ENCODE results near the gene GAS7. TPM values are rescaled to one million over a fixed set of nuclear protein-coding genes. Genes with fewer than 3 reads are reported as not detected.

GAS7 gene
- total and polyA plus RNA-seq, 4 donors: 9.0 to 112 (median 46.1) TPM

DNA sequence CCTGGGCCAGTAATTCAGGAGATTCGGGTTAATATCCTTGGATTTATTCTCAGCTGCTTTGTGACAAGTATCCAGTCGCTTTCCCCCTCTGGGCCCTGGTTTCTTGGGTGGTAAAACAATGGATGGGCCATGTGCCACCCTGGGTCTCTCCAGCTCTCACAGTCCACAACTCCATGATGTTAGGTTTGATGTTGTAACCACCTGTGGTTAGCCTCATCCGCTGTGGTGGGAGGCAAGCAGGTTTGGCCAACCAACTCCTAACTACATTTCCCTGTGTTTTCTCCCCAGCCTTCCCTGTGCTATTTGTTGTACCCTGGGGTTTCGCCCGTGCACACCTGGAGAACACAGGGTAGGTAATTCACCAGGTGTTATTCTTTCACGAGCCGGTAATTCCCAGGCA lies 337.6 kb downstream of the GAS7 start:
- TF ChIP-seq CTCF (IDR thresholded peaks at IDR 0.05; ENCODE audit: control extremely low read depth, extremely low read depth): no peak
- H3K9ac ChIP-seq (ENCODE audit: insufficient read depth in 1 of 2, low read length in 2 of 2): no peak overlapping the region
- no peak overlapping the region for H3K4me3 ChIP-seq
- no peaks in the 10 kb centered on the region for H3K36me3 ChIP-seq (ENCODE audit: control insufficient read depth in 4 of 4, insufficient read depth in 4 of 4, low read length in 4 of 4)
- H3K27me3 ChIP-seq (ENCODE audit: control insufficient read depth in 3 of 3, insufficient read depth in 3 of 3, low read length in 2 of 3): no peaks in the 10 kb centered on the region
- ATAC-seq (ENCODE audit: insufficient read depth, low FRiP score) (no peak), DNase-seq (no peak)
- H3K9me3 ChIP-seq (ENCODE audit: control insufficient read depth in 4 of 4, insufficient read depth in 3 of 4, low read length in 3 of 4): peaks cover 0 to 15% (median 5%) of the 10 kb centered on the region in 4 donors
- peaks cover 0 to under 1% (median 0%) of the 10 kb centered on the region in 5 donors for H3K4me1 ChIP-seq (ENCODE audit: control insufficient read depth in 5 of 5, insufficient read depth in 5 of 5, low read length in 5 of 5)
- no peak overlapping the region for H3K27ac ChIP-seq (ENCODE audit: low read depth in 1 of 2, low read length in 1 of 2)
- 75 to 87% methylated on average over 7 of the region's 7 CpGs for WGBS, 2 donors

Other genes with a start within 250 kb of the GAS7 start
- not detected for gene MYH13, start 174.4 kb upstream of the GAS7 start, total RNA-seq
- under 1 TPM in 1 of 2 donors, not detected in 1; 0.02 TPM for gene MYH13, start 174.4 kb upstream of the GAS7 start, polyA plus RNA-seq
- gene MYH8, start 223.3 kb upstream of the GAS7 start, total RNA-seq: under 1 TPM in 1 of 2 donors, not detected in 1; 0.03 TPM
- gene MYH8, start 223.3 kb upstream of the GAS7 start, polyA plus RNA-seq: not detected